UCSD-AML1 (cell line): Measurements from ENCODE around the gene NPTXR.
A peak's percentile ranks its signal among the peaks of the same experiment; 100 is the strongest.

ENCODE experiments used
- DNase-seq: peaks from one replicate; lab custom pipeline; 2025; ENCODE audit not compliant: unreplicated experiment; lab: John Stamatoyannopoulos, UW

Gene NPTXR

DNA sequence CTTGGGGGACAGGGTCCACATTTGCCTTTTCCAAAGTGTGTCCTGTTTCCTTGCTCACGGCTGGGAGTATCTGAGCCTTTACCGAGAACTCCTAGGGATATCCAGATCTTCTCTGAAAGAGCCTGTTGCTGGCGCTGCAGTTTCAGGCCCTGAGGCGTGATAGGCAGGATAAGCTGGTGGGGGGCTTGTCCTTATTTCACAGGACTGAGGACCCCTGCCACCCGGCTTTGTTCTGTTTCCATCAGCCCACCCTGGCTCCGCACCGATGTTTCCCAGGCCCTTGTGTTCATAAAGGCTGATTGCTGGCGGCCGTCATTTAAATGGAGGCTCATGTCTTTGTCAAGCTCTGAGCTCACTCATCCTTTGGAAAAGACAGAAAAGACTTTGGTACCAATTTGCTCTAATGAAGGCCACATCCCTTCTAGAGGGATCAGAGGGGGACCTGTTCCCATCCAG lies 9.4 kb upstream of the NPTXR start:
- DNase-seq = no peak

- DNase-seq = no peak
Measured at GRCh38 chr22:38852522-38852921, 8.7 kb upstream of the NPTXR start.

GRCh38 chr22:38850941-38851849 lies 7.4 kb upstream of the NPTXR start:
- no peak for DNase-seq

DNA sequence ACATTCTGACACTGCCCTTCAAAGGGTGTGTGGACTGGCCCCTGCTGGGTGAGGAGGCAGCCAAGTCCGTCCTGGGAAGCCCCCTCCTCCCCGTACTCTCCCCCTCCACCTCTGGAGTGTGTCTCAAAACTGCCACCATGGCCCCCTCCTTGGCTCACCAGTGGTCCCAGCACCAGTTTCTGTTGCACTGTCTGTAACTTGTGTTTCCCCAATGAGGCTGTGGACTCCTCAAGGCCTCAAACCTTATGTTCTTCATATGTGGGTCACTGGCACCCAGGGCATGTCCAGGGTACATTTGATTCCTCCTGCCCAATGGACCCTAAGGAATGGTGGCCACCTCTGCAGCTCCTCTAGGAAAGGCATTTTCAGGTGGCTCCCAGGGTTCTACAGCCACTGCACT lies 6.6 kb upstream of the NPTXR start:
- no peak for DNase-seq

DNA sequence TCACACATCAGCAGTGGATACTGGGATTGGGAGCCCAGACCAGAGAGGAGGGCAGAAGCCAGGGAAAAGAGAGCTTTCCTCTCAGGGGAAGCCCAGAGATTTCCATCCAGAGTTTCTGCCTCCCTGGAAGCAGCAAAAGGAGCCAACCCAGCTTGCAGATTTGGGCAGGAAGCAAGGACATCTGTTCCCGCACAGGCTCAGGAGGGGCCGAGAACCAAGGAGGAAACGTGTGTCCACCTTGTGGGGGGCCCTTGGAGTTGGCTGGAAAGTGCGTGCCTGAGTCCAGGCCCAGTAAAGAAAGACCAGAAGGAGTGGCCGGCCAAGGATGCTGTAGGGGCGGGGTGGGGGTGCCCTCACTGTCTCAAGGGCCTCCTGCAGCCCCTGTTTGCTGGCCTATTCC lies 6.0 kb upstream of the NPTXR start:
- no peak for DNase-seq

- no peak for DNase-seq
Measured at GRCh38 chr22:38846412-38846811, 2.6 kb upstream of the NPTXR start.

GRCh38 chr22:38845004-38845740 lies 1.3 kb upstream of the NPTXR start:
- no peak for DNase-seq

DNA sequence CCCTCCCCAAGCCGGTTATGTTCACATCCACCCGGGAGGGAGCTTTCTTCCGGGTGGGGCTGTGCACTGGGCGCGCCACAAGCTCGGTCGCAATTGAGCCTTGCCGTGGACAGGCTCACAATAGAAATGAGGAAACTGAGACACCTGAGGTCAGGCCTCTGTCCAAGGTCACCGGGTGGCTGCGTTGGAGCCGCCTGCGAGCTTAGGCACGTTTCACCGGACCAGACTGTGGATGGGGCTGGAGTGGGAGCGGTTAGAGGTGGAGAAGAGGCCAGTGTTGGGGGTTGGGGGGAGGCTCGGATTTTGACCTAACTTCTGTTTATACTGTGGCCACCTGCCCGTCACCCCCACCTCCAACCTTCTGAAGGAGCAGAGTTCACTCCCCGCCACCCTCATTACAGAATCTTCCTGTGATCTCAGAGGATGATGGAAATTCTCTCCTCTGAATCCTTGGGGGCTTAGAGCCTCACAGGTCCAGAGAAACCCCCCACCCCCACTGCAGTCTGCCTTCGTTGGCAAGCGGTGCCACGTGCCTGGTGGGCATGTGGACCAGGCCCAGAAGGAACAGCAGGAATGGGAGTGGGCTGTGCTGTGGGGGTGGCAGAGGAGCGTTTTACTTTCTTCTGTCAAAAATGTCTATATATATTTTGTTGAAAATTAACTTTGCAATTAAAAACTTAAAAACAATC lies 631 bp upstream of the NPTXR start:
- DNase-seq = no peak

DNA sequence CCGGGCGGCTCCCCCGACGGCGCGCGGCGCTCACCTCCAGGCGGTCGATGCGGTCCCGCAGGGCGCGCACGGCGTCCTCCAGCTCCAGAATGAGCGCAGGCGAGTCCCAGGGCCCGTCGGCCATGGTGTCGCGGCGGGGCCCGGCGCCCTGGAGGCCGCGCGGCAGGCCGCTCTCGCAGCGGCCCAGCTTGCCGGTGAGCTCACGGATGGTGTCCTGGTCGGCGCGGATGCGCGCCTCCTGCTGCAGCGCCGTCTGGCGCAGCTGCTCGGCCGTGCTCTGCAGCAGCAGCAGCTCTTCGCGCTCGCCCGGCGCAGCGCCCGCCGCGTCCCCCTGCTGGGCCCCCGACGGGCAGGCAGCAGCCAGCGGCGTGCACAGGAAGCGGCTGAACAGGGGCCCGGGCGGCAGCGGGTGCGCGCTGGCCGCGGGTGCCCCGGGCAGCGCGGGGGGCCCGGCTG lies 599 bp downstream of the NPTXR start:
- DNase-seq = peak; percentile 56

GRCh38 chr22:38842512-38843200 lies 1.2 kb downstream of the NPTXR start:
- no peak for DNase-seq

DNA sequence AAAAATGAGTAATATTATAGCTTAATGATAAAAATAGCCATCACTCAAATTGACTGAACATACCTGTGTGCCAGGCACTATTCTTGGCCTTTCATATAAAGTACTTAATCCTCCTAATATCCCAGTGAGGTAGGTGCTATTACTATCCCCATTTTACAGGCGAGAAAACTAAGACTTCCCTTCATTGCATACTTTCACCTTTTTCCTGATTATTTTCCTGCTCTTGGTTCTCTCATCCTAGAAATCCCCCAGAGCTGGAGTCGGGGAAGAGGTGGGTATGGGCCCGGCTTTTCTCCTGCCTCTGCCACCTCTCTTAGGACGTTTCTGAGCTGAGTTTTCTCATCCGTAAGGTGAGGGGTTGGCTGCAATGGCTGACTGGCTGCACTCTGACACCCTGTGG lies 2.2 kb downstream of the NPTXR start:
- no peak for DNase-seq

DNA sequence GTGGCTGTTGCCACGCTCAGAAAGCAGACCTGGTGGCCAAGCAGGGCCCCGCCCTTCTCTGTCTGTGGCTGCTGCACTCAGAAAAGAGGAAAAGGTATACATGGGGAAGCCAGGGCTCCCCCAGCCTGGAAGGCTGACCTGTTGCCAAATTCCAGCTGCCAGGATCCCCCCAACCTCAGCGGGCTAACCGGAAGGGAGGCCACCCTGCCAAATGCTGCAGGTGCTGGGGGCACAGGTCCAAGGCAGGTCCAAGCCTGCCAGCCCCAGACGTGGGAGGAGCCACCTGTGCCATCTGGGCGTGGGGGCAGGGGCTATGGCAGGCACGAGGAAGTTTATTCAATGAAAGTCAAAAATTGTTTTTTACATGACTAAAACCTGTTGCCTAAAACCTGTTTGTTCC lies 2.6 kb downstream of the NPTXR start:
- DNase-seq = no peak

DNA sequence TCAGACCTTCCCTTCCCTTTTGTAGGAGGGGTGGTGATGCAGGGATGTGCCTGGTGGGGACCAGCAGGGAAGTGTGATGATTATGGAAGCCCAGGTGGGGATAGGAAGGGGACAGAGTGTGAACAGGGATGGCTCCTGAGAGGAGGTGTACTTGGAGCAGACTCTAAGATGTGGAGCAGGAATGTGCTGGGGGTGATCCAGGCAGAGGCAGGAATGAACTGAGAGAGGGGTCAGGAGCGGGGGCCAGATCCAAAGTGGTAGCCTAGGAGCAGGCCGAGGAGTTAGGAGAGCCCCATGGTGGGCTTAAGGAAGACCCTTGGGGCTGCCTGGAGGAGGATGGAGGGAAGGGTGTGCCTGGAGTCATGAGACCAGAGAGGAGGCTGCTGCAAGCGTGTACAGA lies 3.7 kb downstream of the NPTXR start:
- no peak for DNase-seq

GRCh38 chr22:38839686-38840085 lies 4.1 kb downstream of the NPTXR start:
- DNase-seq = no peak

DNA sequence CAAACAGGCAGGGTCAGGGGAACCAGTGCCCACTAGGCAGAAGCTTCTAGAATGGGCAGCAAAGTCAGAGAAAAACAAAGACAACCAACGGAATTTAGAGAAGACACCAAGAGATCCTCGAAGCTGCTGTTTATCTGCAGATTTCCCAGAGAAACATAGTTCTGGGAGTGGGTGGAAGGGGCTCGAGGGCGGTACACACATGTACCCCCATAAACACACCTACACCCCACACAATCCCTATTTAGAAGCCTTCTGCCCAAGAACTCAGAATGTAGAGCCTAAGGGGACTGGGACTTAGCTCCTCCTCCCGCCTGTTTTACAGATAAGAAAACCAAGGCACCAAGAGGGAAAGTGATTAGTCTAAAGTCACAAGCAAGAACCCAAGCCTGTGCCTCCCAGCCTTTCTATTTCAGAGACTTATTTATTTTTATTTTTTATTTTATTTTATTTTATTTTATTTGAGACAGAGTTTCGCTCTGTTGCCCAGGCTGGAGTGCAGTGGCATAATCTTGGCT lies 6.4 kb downstream of the NPTXR start:
- no peak for DNase-seq

GRCh38 chr22:38835888-38836301 lies 7.9 kb downstream of the NPTXR start:
- no peak for DNase-seq

- no peak for DNase-seq
Measured at GRCh38 chr22:38834991-38835390, 8.8 kb downstream of the NPTXR start.

GRCh38 chr22:38834215-38834953 lies 9.4 kb downstream of the NPTXR start:
- no peak for DNase-seq

- no peak for DNase-seq
Measured at GRCh38 chr22:38833061-38833460, 10.8 kb downstream of the NPTXR start.
